H1 (cell line): ENCODE data around the gene RAPGEF1. TPM values are rescaled to one million over a fixed set of nuclear protein-coding genes. Genes with fewer than 3 reads are reported as not detected.
"Not testable (repeated sequence)": the region's sequence is repeated elsewhere in the genome, so short reads cannot be mapped to it uniquely, and the experiment has no call there.

ENCODE experiments used
- CTCF ChIA-PET: fragments of 300-600 bp; sonication (Branson Sonifier 250); formaldehyde crosslinking; loops from one replicate; lab custom pipeline; 2021; ENCODE audit not compliant: partially characterized antibody; lab: Charles Lee
- POLR2A ChIA-PET: fragments of 300-600 bp; sonication (Branson Sonifier 250); formaldehyde crosslinking; loops from one replicate; lab custom pipeline; 2021; ENCODE audit warnings: inconsistent platforms; ENCODE audit not compliant: partially characterized antibody; lab: Charles Lee
- DNase-seq, 2 experiments: peaks; one replicate each; pipeline versions ENCODE4 v3.0.0 to v3.0.0-alpha.2; 2010 to 2022; ENCODE audit warnings: low spot score in 2 of 2, low read depth in 1 of 2, mixed read lengths in 1 of 2
- FAIRE-seq: peaks from 2 replicates; lab custom pipeline; 2011; peaks lifted over from hg19 to GRCh38; lab: Jason Lieb, UNC
- H2AFZ ChIP-seq: 2 replicates; pipeline ENCODE4 v1.8.1; 2012; ENCODE audit warnings: low read length, inconsistent platforms
- H2AK5ac ChIP-seq: 2 replicates; pipeline ENCODE4 v1.6.1; 2013; ENCODE audit warnings: low read depth, low read length
- H2BK120ac ChIP-seq: replicated peaks from 2 replicates; pipeline ENCODE3; 2013; ENCODE audit warnings: low read depth, low read length, inconsistent platforms
- H2BK12ac ChIP-seq: 2 replicates; pipeline ENCODE4 v1.6.1; 2013; ENCODE audit warnings: low read depth, low read length
- H2BK15ac ChIP-seq: 2 replicates; pipeline ENCODE4 v1.6.1; 2013; ENCODE audit warnings: low read length
- H2BK20ac ChIP-seq: 2 replicates; pipeline ENCODE4 v1.6.1; 2013; ENCODE audit warnings: low read length
- H2BK5ac ChIP-seq: 2 replicates; pipeline ENCODE4 v1.6.1; 2013; ENCODE audit warnings: low read depth, low read length
- H3K14ac ChIP-seq: 2 replicates; pipeline ENCODE4 v1.6.1; 2013; ENCODE audit warnings: inconsistent platforms; ENCODE audit not compliant: insufficient read length
- H3K18ac ChIP-seq: 2 replicates; pipeline ENCODE4 v1.6.1; 2013; ENCODE audit warnings: low read length; ENCODE audit errors: extremely low read depth
- H3K23ac ChIP-seq: 2 replicates; pipeline ENCODE4 v1.6.1; 2013; ENCODE audit warnings: inconsistent platforms; ENCODE audit not compliant: insufficient read length
- H3K23me2 ChIP-seq: 2 replicates; pipeline ENCODE4 v1.6.1; 2013; ENCODE audit warnings: low read depth, low read length
- H3K27ac ChIP-seq: 2 replicates; pipeline ENCODE4 v1.6.1; 2011; ENCODE audit warnings: low read depth, low read length, inconsistent platforms
- H3K27me3 ChIP-seq, 4 experiments: replicated peaks in 1 of 4; 1 replicate in 1 of 4; 2 replicates in 3 of 4; pipeline versions ENCODE4 v1.6.1 to v1.8.1; 2011 to 2013; ENCODE audit warnings: low read length in 3 of 4, mild to moderate bottlenecking in 3 of 4, inconsistent platforms in 2 of 4, mixed read lengths in 2 of 4, moderate library complexity in 1 of 4; ENCODE audit not compliant: control insufficient read depth in 3 of 4, insufficient read depth in 3 of 4; ENCODE audit errors: extremely low read depth in 1 of 4
- H3K36me3 ChIP-seq, 4 experiments: 2 replicates each; pipeline versions ENCODE4 v1.6.1 to v1.8.1; 2011 to 2013; ENCODE audit warnings: mild to moderate bottlenecking in 4 of 4, low read length in 3 of 4, moderate library complexity in 2 of 4, control low read depth in 1 of 4, inconsistent platforms in 1 of 4; ENCODE audit not compliant: insufficient read depth in 4 of 4, control insufficient read depth in 2 of 4
- H3K4ac ChIP-seq: replicated peaks from 2 replicates; pipeline ENCODE3; 2013; ENCODE audit warnings: low read length, low read depth, mixed read lengths, inconsistent platforms; ENCODE audit not compliant: insufficient read length
- H3K4me1 ChIP-seq, 4 experiments: replicated peaks in 1 of 4; 1 replicate in 1 of 4; 2 replicates in 3 of 4; pipeline versions ENCODE4 v1.6.1 to v1.8.1; 2011 to 2013; ENCODE audit warnings: low read length in 3 of 4, inconsistent platforms in 2 of 4, mixed read lengths in 1 of 4; ENCODE audit not compliant: insufficient read depth in 4 of 4, control insufficient read depth in 3 of 4
- H3K4me2 ChIP-seq, 2 experiments: 2 replicates each; pipeline versions ENCODE4 v1.6.1 to v1.8.1; 2011 to 2013; ENCODE audit warnings: low read depth in 2 of 2, low read length in 2 of 2, control low read depth in 1 of 2, inconsistent platforms in 1 of 2, mild to moderate bottlenecking in 1 of 2; ENCODE audit not compliant: insufficient read depth in 1 of 2
- H3K4me3 ChIP-seq, 4 experiments: fragments of 200-600, 300-600 bp in 1 of 4; sonication (generic), shearing (Covaris generic), sonication (Bioruptor Twin) in 1 of 4; 2 replicates each; pipeline versions ENCODE4 v1.5.1 to v1.8.1; 2011 to 2016; ENCODE audit warnings: low read length in 4 of 4, low read depth in 3 of 4, control low read depth in 2 of 4, inconsistent platforms in 2 of 4, mild to moderate bottlenecking in 2 of 4, mixed read lengths in 1 of 4, moderate library complexity in 1 of 4; ENCODE audit not compliant: insufficient read depth in 2 of 4; ENCODE audit errors: extremely low read depth in 1 of 4
- H3K56ac ChIP-seq: replicated peaks from 2 replicates; pipeline ENCODE3; 2013; ENCODE audit warnings: low read depth, mild to moderate bottlenecking, mixed read lengths, low read length, inconsistent platforms; ENCODE audit not compliant: insufficient read length
- H3K79me1 ChIP-seq: 2 replicates; pipeline ENCODE4 v1.6.1; 2013; ENCODE audit warnings: low read depth, low read length, control low read depth
- H3K79me2 ChIP-seq, 2 experiments: 2 replicates each; pipeline versions ENCODE4 v1.6.1 to v1.8.1; 2012 to 2013; ENCODE audit warnings: low read length in 2 of 2, mild to moderate bottlenecking in 2 of 2, inconsistent platforms in 1 of 2; ENCODE audit not compliant: insufficient read depth in 2 of 2, control insufficient read depth in 1 of 2
- H3K9ac ChIP-seq, 4 experiments: replicated peaks in 1 of 4; 1 replicate in 1 of 4; 2 replicates in 3 of 4; pipeline versions ENCODE4 v1.6.1 to v1.8.1; 2011 to 2013; ENCODE audit warnings: low read depth in 3 of 4, low read length in 3 of 4, control low read depth in 2 of 4, mild to moderate bottlenecking in 2 of 4, moderate library complexity in 2 of 4, inconsistent platforms in 1 of 4; ENCODE audit errors: extremely low read depth in 1 of 4
- H3K9me3 ChIP-seq, 2 experiments: 2 replicates each; pipeline versions ENCODE4 v1.6.1 to v1.8.1; 2012 to 2013; ENCODE audit warnings: mild to moderate bottlenecking in 2 of 2, moderate library complexity in 2 of 2, control low read depth in 1 of 2, inconsistent platforms in 1 of 2, low read depth in 1 of 2, low read length in 1 of 2, mixed read lengths in 1 of 2; ENCODE audit not compliant: insufficient read depth in 2 of 2
- H4K20me1 ChIP-seq, 2 experiments: replicated peaks in 1 of 2; 2 replicates each; pipeline versions ENCODE3 to v1.8.1; 2011 to 2013; ENCODE audit warnings: inconsistent platforms in 2 of 2, low read length in 2 of 2, mild to moderate bottlenecking in 1 of 2; ENCODE audit not compliant: insufficient read depth in 2 of 2, control insufficient read depth in 1 of 2
- H4K5ac ChIP-seq: 2 replicates; pipeline ENCODE4 v1.6.1; 2013; ENCODE audit warnings: low read length, low read depth, mixed read lengths, inconsistent platforms; ENCODE audit not compliant: insufficient read length
- H4K8ac ChIP-seq: 2 replicates; pipeline ENCODE4 v1.8.0; 2013; ENCODE audit warnings: mild to moderate bottlenecking, moderate library complexity, low read length, inconsistent platforms; ENCODE audit not compliant: insufficient read depth; ENCODE audit errors: extremely low read depth
- H4K91ac ChIP-seq: replicated peaks from 2 replicates; pipeline ENCODE3; 2013; ENCODE audit warnings: low read length, mixed read lengths, inconsistent platforms; ENCODE audit not compliant: insufficient read length
- USF2 ChIP-seq: IDR thresholded peaks from 2 replicates; pipeline ENCODE4 v1.6.1; 2011; ENCODE audit warnings: low read length, improper control_type of control experiment
- WGBS, 2 experiments: shearing (Covaris generic) in 1 of 2; methylation state at CpG; one replicate each; pipeline versions ENCODE4 v1.1.6 to v1.1.7; 2013 to 2015; ENCODE audit warnings: low lambda C conversion rate in 2 of 2, mixed read lengths in 2 of 2, inconsistent platforms in 1 of 2, low coverage in 1 of 2, missing lambda C conversion rate in 1 of 2; ENCODE audit not compliant: insufficient replicate concordance in 2 of 2, insufficient coverage in 1 of 2, insufficient read length in 1 of 2; ENCODE audit errors: extremely low coverage in 1 of 2, missing lambda C conversion rate in 1 of 2; 5-methylcytosine and 5-hydroxymethylcytosine counted together
- polyA plus RNA-seq, 7 experiments: library from polyadenylated mRNA; depleted of rRNA in 3 of 7; stranded (reverse) in 5 of 7; unstranded in 2 of 7; fragments of >200 nt in 5 of 7; fragments of 200-250 nt in 2 of 7; gene quantifications; 1 replicate in 5 of 7; 2 replicates in 1 of 7; 4 replicates in 1 of 7; pipeline versions ENCODE4 v1.2.1 to v1.2.3, GENCODE V29; 2011 to 2013; ENCODE audit warnings: missing spikeins in 2 of 7, mixed read lengths in 2 of 7
- total RNA-seq: library from RNA; stranded (reverse); fragmentation: NEBNext Ultra II Directional; extraction: Animal tissue kit (Norgen Biotek cat#: 25700); gene quantifications from 2 replicates; pipeline ENCODE4 v1.2.1, GENCODE V29; 2021

The RAPGEF1 gene
- total and polyA plus RNA-seq, 2 of the 8 experiments (the other 6 are each of a cell fraction or from before 2014, with no cell fraction given), result 29.7 to 78.9 TPM

- no peak for TF ChIP-seq USF2
Observed at GRCh38 chr9:131552030-131552429, 187.8 kb downstream of the RAPGEF1 start (continued).

- H3K14ac ChIP-seq, H3K36me3 ChIP-seq, H2AK5ac ChIP-seq, POLR2A ChIA-PET, H3K4ac ChIP-seq, FAIRE-seq, DNase-seq, H3K9ac ChIP-seq, H4K5ac ChIP-seq, H3K4me2 ChIP-seq, H3K18ac ChIP-seq, H3K23ac ChIP-seq, H2BK12ac ChIP-seq, H4K20me1 ChIP-seq, CTCF ChIA-PET, H3K27ac ChIP-seq, H3K79me1 ChIP-seq, H2BK15ac ChIP-seq, H4K8ac ChIP-seq, H2BK120ac ChIP-seq, H3K79me2 ChIP-seq, H3K56ac ChIP-seq, H2BK5ac ChIP-seq, H3K4me3 ChIP-seq, H4K91ac ChIP-seq, H2AFZ ChIP-seq, H3K4me1 ChIP-seq, H2BK20ac ChIP-seq: not testable (repeated sequence)
- peaks cover 7 to 14% of the 10 kb centered on the region in 2 experiments for H3K9me3 ChIP-seq
- peaks cover 11% of the 10 kb centered on the region; the same call in 1 of the 2 replicates for H3K23me2 ChIP-seq
- peaks cover 24 to 49% (median 41%) of the 10 kb centered on the region in 4 experiments for H3K27me3 ChIP-seq
- 91% methylated on average over 8 of the region's 8 CpGs; no CpG with 5 or more reads in 1 of the 2 experiments for WGBS, 2 experiments
Observed at GRCh38 chr9:131550465-131550864, 189.4 kb downstream of the RAPGEF1 start.
